Lung (tissue), 12 donors: ENCODE results near the gene BABAM2. TPM values are rescaled to one million over a fixed set of nuclear protein-coding genes. Genes with fewer than 3 reads are reported as not detected.

ENCODE experiments used
- ATAC-seq: fragments of 200-7000 bp; cut with Tn5 transposase; one replicate; pipeline ENCODE4 v1.9.1; 2020; ENCODE audit warnings: moderate number of reproducible peaks; ENCODE audit not compliant: insufficient read depth, low FRiP score
- DNase-seq, 3 donors: peaks; one replicate each; pipeline ENCODE4 v3.0.0-alpha.2; 2013 to 2017
- H3K27ac ChIP-seq, 2 donors: one replicate each; pipeline ENCODE4 v1.5.1; 2013; ENCODE audit warnings: mild to moderate bottlenecking in 2 of 2, moderate library complexity in 2 of 2, control low read depth in 1 of 2, inconsistent platforms in 1 of 2, low read depth in 1 of 2, low read length in 1 of 2
- H3K27me3 ChIP-seq, 3 donors: one replicate each; pipeline ENCODE4 v1.5.1; 2013; ENCODE audit warnings: low read length in 2 of 3; ENCODE audit not compliant: control insufficient read depth in 3 of 3, insufficient read depth in 3 of 3
- H3K36me3 ChIP-seq, 4 donors: one replicate each; pipeline ENCODE4 v1.5.1; 2013; ENCODE audit warnings: low read length in 4 of 4, mild to moderate bottlenecking in 1 of 4, moderate library complexity in 1 of 4; ENCODE audit not compliant: control insufficient read depth in 4 of 4, insufficient read depth in 4 of 4
- H3K4me1 ChIP-seq, 5 donors: one replicate each; pipeline ENCODE4 v1.5.1; 2013; ENCODE audit warnings: low read length in 5 of 5, mild to moderate bottlenecking in 2 of 5, moderate library complexity in 1 of 5; ENCODE audit not compliant: control insufficient read depth in 5 of 5, insufficient read depth in 5 of 5
- H3K4me3 ChIP-seq: one replicate; pipeline ENCODE4 v1.5.1; 2013; ENCODE audit warnings: mild to moderate bottlenecking, control low read depth, moderate library complexity
- H3K9ac ChIP-seq, 2 donors: one replicate each; pipeline ENCODE4 v1.5.1; 2013; ENCODE audit warnings: low read length in 2 of 2, control low read depth in 1 of 2; ENCODE audit not compliant: insufficient read depth in 1 of 2
- H3K9me3 ChIP-seq, 4 donors: one replicate each; pipeline ENCODE4 v1.5.1; 2013; ENCODE audit warnings: low read length in 3 of 4, mild to moderate bottlenecking in 1 of 4, moderate library complexity in 1 of 4; ENCODE audit not compliant: control insufficient read depth in 4 of 4, insufficient read depth in 3 of 4
- WGBS, 2 donors: extraction: QIAGEN DNeasy Blood & Tissue Kit; methylation state at CpG; one replicate each; pipeline ENCODE4 v1.1.7; 2013; 5-methylcytosine and 5-hydroxymethylcytosine counted together
- polyA plus RNA-seq, 2 donors: library from polyadenylated mRNA; stranded (reverse); fragments of 200-250 nt; gene quantifications; one replicate each; pipeline ENCODE4 v1.2.1, GENCODE V29; 2013
- total RNA-seq, 2 donors: library from RNA; depleted of rRNA in 1 of 2; stranded (reverse); fragments of >200 nt in 1 of 2; gene quantifications; one replicate each; pipeline ENCODE4 v1.2.1, GENCODE V29; 2014 to 2021
- TF ChIP-seq, protein P1 (sequence below): IDR thresholded peaks from 2 replicates; pipeline ENCODE4 v1.5.1; 2012; ENCODE audit warnings: mild to moderate bottlenecking; ENCODE audit errors: control extremely low read depth, extremely low read depth
- donor health status: control.
- donor health status: control.
- donor health status: Bipolar disorder and iron deficiency.
- donor health status: healthy.
- donor health status: DM: yes; HTN: yes; CAD: no.

BABAM2 gene
- total and polyA plus RNA-seq, 4 donors = 19.0 to 43.3 (median 33.7) TPM

DNA sequence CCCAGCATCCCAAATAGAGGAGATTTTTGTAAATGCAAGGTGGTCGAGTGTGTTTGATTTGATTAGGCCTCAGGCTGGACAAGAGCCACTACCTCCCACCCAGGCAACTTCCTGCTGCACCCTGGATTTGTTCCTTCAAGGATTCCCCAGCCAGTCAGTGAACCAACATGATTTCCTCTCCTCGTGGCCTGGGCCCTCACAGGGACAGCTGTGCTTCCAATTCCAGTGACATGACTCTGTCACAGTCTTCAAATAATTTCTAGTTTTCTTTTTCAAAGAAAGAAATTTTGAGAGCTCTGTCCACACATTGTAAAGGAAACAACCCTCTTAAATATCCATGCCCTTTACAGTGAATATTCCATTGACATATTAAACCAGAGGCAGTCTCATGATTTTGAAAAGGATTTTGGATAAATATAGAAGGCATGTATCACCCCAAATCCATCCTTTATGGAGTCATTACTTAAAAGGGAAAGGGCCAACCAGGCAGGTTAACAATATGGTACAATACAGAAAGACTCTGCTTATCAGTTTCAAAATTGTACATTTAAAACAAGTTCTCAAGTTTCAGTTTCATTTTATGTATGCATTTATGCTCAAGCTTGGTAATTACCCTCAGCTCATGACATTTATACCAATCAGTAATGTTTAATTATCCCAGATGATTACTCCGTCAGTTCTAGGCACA lies 380.8 kb downstream of the BABAM2 start:
- TF ChIP-seq, protein P1, sequence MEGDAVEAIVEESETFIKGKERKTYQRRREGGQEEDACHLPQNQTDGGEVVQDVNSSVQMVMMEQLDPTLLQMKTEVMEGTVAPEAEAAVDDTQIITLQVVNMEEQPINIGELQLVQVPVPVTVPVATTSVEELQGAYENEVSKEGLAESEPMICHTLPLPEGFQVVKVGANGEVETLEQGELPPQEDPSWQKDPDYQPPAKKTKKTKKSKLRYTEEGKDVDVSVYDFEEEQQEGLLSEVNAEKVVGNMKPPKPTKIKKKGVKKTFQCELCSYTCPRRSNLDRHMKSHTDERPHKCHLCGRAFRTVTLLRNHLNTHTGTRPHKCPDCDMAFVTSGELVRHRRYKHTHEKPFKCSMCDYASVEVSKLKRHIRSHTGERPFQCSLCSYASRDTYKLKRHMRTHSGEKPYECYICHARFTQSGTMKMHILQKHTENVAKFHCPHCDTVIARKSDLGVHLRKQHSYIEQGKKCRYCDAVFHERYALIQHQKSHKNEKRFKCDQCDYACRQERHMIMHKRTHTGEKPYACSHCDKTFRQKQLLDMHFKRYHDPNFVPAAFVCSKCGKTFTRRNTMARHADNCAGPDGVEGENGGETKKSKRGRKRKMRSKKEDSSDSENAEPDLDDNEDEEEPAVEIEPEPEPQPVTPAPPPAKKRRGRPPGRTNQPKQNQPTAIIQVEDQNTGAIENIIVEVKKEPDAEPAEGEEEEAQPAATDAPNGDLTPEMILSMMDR = no peak
- ATAC-seq (no peak), DNase-seq (no peak)
- no peaks in the 10 kb centered on the region for H3K36me3 ChIP-seq
- no peaks in the 10 kb centered on the region for H3K9me3 ChIP-seq
- peak overlapping the region in 1 of 2 donors; percentile 27 for H3K27ac ChIP-seq
- H3K27me3 ChIP-seq = no peaks in the 10 kb centered on the region
- no peak overlapping the region for H3K9ac ChIP-seq
- WGBS, 2 donors = 60% methylated on average over 3 of the region's 3 CpGs
- H3K4me1 ChIP-seq = peaks cover 0 to 15% (median 4%) of the 10 kb centered on the region in 5 donors
- H3K4me3 ChIP-seq = no peak overlapping the region

DNA sequence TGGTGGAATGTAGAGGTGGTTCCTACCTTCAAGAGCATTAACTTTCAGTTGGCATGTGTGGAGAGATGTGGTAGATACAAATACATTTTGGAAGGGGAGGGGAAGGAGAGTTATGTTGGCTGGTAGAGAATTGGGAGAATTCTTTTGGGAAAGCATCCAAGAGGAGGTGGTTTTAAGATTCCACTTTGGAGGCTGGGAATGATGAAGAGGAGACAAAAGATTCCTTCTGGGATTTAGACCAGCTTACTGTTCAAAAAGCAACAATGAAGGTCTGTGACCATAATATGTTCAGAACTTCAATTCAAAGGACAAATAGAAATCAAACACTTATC lies 381.4 kb downstream of the BABAM2 start:
- H3K27ac ChIP-seq = no peak overlapping the region
- DNase-seq (no peak), ATAC-seq (no peak)
- no peaks in the 10 kb centered on the region for H3K9me3 ChIP-seq
- H3K4me1 ChIP-seq = peaks cover 0 to 17% (median 4%) of the 10 kb centered on the region in 5 donors
- TF ChIP-seq, protein P1 = no peak
- no peak overlapping the region for H3K4me3 ChIP-seq
- H3K36me3 ChIP-seq = no peaks in the 10 kb centered on the region
- H3K27me3 ChIP-seq = no peaks in the 10 kb centered on the region
- no peak overlapping the region for H3K9ac ChIP-seq

DNA sequence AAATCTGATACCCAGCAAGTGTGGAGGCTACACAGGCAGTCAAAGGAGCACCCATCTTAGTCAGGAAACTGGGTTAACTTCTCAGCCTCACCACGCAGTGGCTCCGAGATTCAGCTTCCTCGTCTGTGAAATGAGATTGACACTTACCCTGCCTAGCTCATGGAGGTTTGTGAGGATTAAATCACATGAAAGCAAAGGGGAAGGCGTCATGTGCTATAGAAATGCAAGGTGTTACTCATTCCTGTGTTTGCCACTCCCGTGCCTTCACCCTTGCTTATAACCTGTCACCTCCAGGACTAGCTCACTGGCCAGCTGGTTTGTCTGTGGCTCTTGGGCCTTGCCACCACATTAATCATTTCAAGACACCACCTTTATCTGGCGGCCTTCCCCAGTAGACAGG lies 383.2 kb downstream of the BABAM2 start:
- Histone ChIP-seq H3K9me3 (no peaks in the 10 kb centered on the region), H3K4me1 (peaks cover 0 to 17% (median 4%) of the 10 kb centered on the region in 5 donors), H3K9ac (no peak overlapping the region), H3K36me3 (no peaks in the 10 kb centered on the region), H3K4me3 (no peak overlapping the region), H3K27ac (no peak overlapping the region), H3K27me3 (no peaks in the 10 kb centered on the region)
- ATAC-seq = no peak
- no peak for DNase-seq
- WGBS, 2 donors = 70 to 80% methylated on average over 6 of the region's 6 CpGs
- TF ChIP-seq, protein P1 = no peak
